CD4-positive, CD25-positive, alpha-beta regulatory T cell (primary cell): ENCODE results near the gene SCRN1. TPM values are rescaled to one million over a fixed set of nuclear protein-coding genes. Genes with fewer than 3 reads are reported as not detected.

ENCODE experiments used
- ATAC-seq, 2 donors: fragments of 150-1000 bp; cut with Tn5 transposase; one replicate each; pipeline ENCODE4 v1.10.0; 2021; ENCODE audit warnings: low read depth in 2 of 2, moderate number of reproducible peaks in 2 of 2, moderate library complexity in 1 of 2
- DNase-seq, 3 donors: peaks; one replicate each; pipeline versions ENCODE4 v3.0.0 to v3.0.0-alpha.2; 2012 to 2022; ENCODE audit warnings: mixed read lengths in 1 of 3
- H3K27ac ChIP-seq: one replicate; pipeline ENCODE4 v1.7.0; 2013; ENCODE audit warnings: mild to moderate bottlenecking, low read length; ENCODE audit not compliant: insufficient read depth, poor library complexity, severe bottlenecking
- H3K27me3 ChIP-seq: one replicate; pipeline ENCODE4 v1.7.0; 2013; ENCODE audit warnings: low read length; ENCODE audit not compliant: control insufficient read depth, insufficient read depth
- H3K36me3 ChIP-seq: one replicate; pipeline ENCODE4 v1.7.0; 2013; ENCODE audit warnings: mild to moderate bottlenecking, low read length, moderate library complexity; ENCODE audit not compliant: control insufficient read depth, insufficient read depth
- H3K4me1 ChIP-seq: 2 replicates; pipeline ENCODE4 v1.7.0; 2013; ENCODE audit warnings: mild to moderate bottlenecking, low read length; ENCODE audit not compliant: insufficient read depth, control insufficient read depth, poor library complexity, severe bottlenecking
- H3K4me3 ChIP-seq: one replicate; pipeline ENCODE4 v1.7.0; 2013; ENCODE audit warnings: low read depth, mild to moderate bottlenecking, low read length, moderate library complexity
- H3K9me3 ChIP-seq, 2 experiments: 1 replicate in 1 of 2; 2 replicates in 1 of 2; pipeline ENCODE4 v1.7.0; 2013; ENCODE audit warnings: low read length in 2 of 2, mild to moderate bottlenecking in 1 of 2, moderate library complexity in 1 of 2; ENCODE audit not compliant: control insufficient read depth in 2 of 2
- H3K27ac Mint-ChIP-seq, 3 donors: one replicate each; pipeline ENCODE4 v1.8.0; 2020 to 2022; ENCODE audit warnings: mild to moderate bottlenecking in 3 of 3, mixed read lengths in 3 of 3, moderate library complexity in 2 of 3
- H3K27me3 Mint-ChIP-seq: one replicate; pipeline ENCODE4 v1.8.0; 2022; ENCODE audit warnings: mild to moderate bottlenecking, mixed read lengths
- H3K36me3 Mint-ChIP-seq: one replicate; pipeline ENCODE4 v1.8.0; 2020; ENCODE audit warnings: mixed read lengths
- H3K4me1 Mint-ChIP-seq, 4 donors: one replicate each; pipeline ENCODE4 v1.8.0; 2020 to 2022; ENCODE audit warnings: mixed read lengths in 4 of 4, mild to moderate bottlenecking in 1 of 4
- H3K4me3 Mint-ChIP-seq, 4 donors: one replicate each; pipeline ENCODE4 v1.8.0; 2020 to 2022; ENCODE audit warnings: mild to moderate bottlenecking in 4 of 4, mixed read lengths in 4 of 4, moderate library complexity in 3 of 4
- H3K9me3 Mint-ChIP-seq, 7 donors: one replicate each; pipeline ENCODE4 v1.8.0; 2020 to 2022; ENCODE audit warnings: mixed read lengths in 7 of 7, mild to moderate bottlenecking in 3 of 7, moderate library complexity in 2 of 7
- polyA plus RNA-seq, 4 donors: library from polyadenylated mRNA; unstranded; fragments of 300-500 nt; fragmentation: Illumina TruSeq; gene quantifications; one replicate each; pipeline ENCODE4 v1.2.3, GENCODE V29; 2021
- total RNA-seq: library from RNA; stranded (reverse); gene quantifications from one replicate; pipeline ENCODE4 v1.2.3, GENCODE V29; 2022

Gene SCRN1
- total and polyA plus RNA-seq, 5 donors from 2014 or later, result 0.91 to 2.1 (median 1.9) TPM

DNA sequence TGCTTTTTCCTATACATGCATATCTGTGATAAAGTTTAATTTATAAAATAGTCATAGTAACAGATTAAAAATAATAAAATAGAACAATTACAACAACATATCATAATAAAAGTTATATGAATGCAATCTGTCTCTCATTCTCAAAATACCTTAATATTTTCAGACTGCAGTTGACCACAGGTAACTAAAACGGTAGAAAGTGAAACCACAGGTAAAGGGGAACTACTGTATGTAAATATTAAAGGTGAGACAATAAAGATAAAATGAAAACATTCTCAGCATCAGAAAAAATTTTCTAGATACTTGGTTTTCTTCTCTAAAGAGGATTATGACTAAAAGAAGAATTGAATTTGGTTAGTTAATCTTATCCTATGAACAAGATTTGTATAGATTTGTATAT is 30.9 kb upstream of the SCRN1 start:
- Mint-ChIP-seq H3K36me3 (peaks cover 10% of the 10 kb centered on the region), H3K9me3 (no peaks in the 10 kb centered on the region), H3K4me3 (no peak overlapping the region), H3K27me3 (no peaks in the 10 kb centered on the region), H3K4me1 (peaks cover 6 to 32% (median 28%) of the 10 kb centered on the region in 4 donors), H3K27ac (no peak overlapping the region)
- Histone ChIP-seq H3K27ac (no peak overlapping the region), H3K4me3 (no peak overlapping the region), H3K27me3 (no peaks in the 10 kb centered on the region), H3K4me1 (peaks cover 11% of the 10 kb centered on the region), H3K9me3 (no peaks in the 10 kb centered on the region), H3K36me3 (peaks cover 4% of the 10 kb centered on the region)
- ATAC-seq, result no peak
- DNase-seq, result no peak

DNA sequence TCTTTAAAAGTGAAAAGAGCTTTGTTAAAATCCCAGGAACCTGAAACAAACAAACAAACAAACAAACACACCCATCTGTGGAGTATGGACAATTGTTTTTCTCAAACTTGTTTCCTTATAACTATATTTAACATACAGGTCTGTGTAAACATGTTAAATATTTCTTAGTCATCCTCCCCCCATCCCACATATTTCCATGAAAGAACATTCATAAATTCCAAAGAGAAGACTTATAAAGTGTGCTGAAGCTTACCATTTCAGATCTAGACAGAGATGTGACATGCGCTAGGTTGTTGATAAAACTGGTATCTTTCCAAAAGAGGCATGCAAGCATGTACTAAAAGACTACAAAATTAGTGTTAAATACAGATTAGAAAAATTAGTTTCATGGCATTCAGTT is 30.4 kb upstream of the SCRN1 start:
- H3K27me3 ChIP-seq, result no peaks in the 10 kb centered on the region
- no peak overlapping the region for H3K27ac Mint-ChIP-seq
- H3K36me3 Mint-ChIP-seq, result peaks cover 10% of the 10 kb centered on the region
- peaks cover 0 to 26% (median 22%) of the 10 kb centered on the region in 4 donors for H3K4me1 Mint-ChIP-seq
- H3K4me3 ChIP-seq, result no peak overlapping the region
- no peak for DNase-seq
- no peaks in the 10 kb centered on the region for H3K27me3 Mint-ChIP-seq
- no peaks in the 10 kb centered on the region for H3K9me3 ChIP-seq
- H3K9me3 Mint-ChIP-seq, result no peaks in the 10 kb centered on the region
- H3K36me3 ChIP-seq, result peaks cover 4% of the 10 kb centered on the region
- no peak overlapping the region for H3K4me3 Mint-ChIP-seq
- H3K27ac ChIP-seq, result no peak overlapping the region
- H3K4me1 ChIP-seq, result peaks cover 6% of the 10 kb centered on the region
- no peak for ATAC-seq

DNA sequence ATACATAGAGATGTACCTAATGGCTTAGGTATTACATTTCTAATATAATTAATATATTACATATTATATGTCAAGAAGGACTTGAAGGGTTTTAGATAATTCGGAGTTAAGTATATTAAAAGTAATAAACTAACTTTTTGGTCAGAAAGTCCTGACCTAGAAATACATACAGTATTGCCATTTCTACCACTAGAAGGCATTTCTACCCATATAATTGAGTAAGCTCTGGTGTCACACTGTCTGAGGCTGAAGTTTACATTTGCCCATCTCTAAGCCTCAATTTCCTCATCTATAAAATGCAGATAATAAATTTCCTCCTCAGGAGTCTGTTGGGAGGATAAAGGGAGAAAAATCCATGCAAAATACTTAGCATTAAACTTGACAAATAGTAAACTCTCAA is 29.8 kb upstream of the SCRN1 start:
- H3K27me3 Mint-ChIP-seq, result no peaks in the 10 kb centered on the region
- H3K9me3 ChIP-seq, result no peaks in the 10 kb centered on the region

DNA sequence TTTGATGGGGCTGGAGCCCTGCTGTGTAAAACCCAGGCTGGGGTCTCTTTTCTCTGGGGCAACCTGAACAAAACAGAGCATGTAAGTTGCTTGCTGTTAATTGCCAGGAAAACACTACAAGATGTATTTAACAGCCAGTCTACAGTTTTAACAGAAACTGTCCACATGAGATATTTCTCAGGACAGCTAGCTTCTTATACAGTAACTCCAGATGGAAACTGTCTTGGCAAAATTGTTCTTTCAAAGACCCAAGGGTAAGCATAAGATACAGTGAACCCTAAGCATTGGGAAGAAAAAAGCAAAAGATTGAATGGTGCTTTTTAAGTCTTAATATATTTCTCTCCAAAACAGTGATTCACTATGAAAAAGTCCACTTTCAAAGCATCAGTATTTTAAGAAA is 28.9 kb upstream of the SCRN1 start:
- Mint-ChIP-seq H3K9me3 (no peaks in the 10 kb centered on the region), H3K4me1 (peaks cover 0 to 17% (median 12%) of the 10 kb centered on the region in 4 donors), H3K27ac (no peak overlapping the region), H3K36me3 (peaks cover 15% of the 10 kb centered on the region), H3K4me3 (no peak overlapping the region), H3K27me3 (no peaks in the 10 kb centered on the region)
- no peak overlapping the region for H3K4me3 ChIP-seq
- no peak overlapping the region for H3K27ac ChIP-seq
- H3K4me1 ChIP-seq, result no peaks in the 10 kb centered on the region
- no peaks in the 10 kb centered on the region for H3K27me3 ChIP-seq
- DNase-seq, result no peak
- no peaks in the 10 kb centered on the region for H3K9me3 ChIP-seq
- H3K36me3 ChIP-seq, result peaks cover 4% of the 10 kb centered on the region
- no peak for ATAC-seq

More for the DNA sequence above, 29.8 kb upstream of the SCRN1 start:
- peaks cover 0 to 22% (median 19%) of the 10 kb centered on the region in 4 donors for H3K4me1 Mint-ChIP-seq
- ATAC-seq, result no peak
- H3K36me3 ChIP-seq, result peaks cover 4% of the 10 kb centered on the region
- H3K27ac Mint-ChIP-seq, result peak overlapping the region in 1 of 3 donors; percentile 48
- no peak overlapping the region for H3K4me3 ChIP-seq
- DNase-seq, result no peak
- no peaks in the 10 kb centered on the region for H3K4me1 ChIP-seq
- no peaks in the 10 kb centered on the region for H3K9me3 Mint-ChIP-seq
- H3K27ac ChIP-seq, result no peak overlapping the region
- peaks cover 14% of the 10 kb centered on the region for H3K36me3 Mint-ChIP-seq
- no peak overlapping the region for H3K4me3 Mint-ChIP-seq
- H3K27me3 ChIP-seq, result no peaks in the 10 kb centered on the region

DNA sequence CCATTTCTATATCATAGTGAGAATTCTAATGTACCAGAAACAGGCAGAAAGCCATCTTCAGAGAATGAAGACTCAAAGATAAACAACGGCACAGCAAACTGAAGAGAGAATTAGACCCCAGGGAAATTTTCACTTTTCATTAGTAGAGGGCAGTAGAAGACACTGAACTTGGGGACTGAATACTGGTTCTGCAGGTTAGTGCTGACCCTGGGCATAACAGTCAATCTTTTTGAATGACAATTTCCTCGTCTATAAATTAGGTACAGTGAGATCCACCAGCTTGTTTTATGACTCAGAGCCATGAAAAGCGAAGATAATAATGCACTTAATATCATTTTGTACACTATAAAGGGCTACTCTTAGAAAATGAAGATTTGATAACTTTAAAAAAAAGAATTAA is 23.2 kb upstream of the SCRN1 start:
- H3K4me1 ChIP-seq, result no peaks in the 10 kb centered on the region
- no peak for ATAC-seq
- no peak for DNase-seq

DNA sequence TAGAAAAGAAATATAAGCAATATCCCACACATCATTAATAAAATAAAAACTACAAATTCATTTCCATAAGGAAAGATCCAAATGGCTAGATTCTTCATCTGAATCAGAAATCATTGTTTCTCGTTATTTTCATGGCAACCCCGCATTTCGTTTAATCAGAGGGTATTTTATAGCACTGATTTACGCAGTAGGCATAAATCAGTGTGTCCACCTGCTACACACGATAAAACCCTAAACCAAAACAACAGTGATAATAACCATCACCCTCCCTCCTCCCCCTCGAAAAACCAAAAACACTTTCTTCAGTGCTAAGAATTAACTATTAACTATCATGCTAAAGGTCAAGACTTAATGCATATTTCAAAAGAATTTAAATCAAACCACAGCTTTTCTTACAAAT is 20.4 kb upstream of the SCRN1 start:
- no peaks in the 10 kb centered on the region for H3K9me3 ChIP-seq
- peaks cover 2% of the 10 kb centered on the region for H3K27me3 ChIP-seq
- H3K36me3 ChIP-seq, result no peaks in the 10 kb centered on the region
- H3K9me3 Mint-ChIP-seq, result no peaks in the 10 kb centered on the region
- H3K4me1 ChIP-seq, result no peaks in the 10 kb centered on the region
- H3K36me3 Mint-ChIP-seq, result peaks cover 8% of the 10 kb centered on the region
- H3K4me3 Mint-ChIP-seq, result no peak overlapping the region
- H3K27me3 Mint-ChIP-seq, result peaks cover 10% of the 10 kb centered on the region
- H3K27ac ChIP-seq, result no peak overlapping the region
- no peak for ATAC-seq
- no peak for DNase-seq
- no peak overlapping the region for H3K27ac Mint-ChIP-seq
- no peak overlapping the region for H3K4me3 ChIP-seq
- no peaks in the 10 kb centered on the region for H3K4me1 Mint-ChIP-seq

More for the DNA sequence above, 23.2 kb upstream of the SCRN1 start:
- no peaks in the 10 kb centered on the region for H3K27me3 Mint-ChIP-seq
- no peaks in the 10 kb centered on the region for H3K4me1 Mint-ChIP-seq
- no peaks in the 10 kb centered on the region for H3K9me3 Mint-ChIP-seq
- peak overlapping the region in 1 of 3 donors; percentile 3 for H3K27ac Mint-ChIP-seq
- Histone ChIP-seq H3K27ac (no peak overlapping the region), H3K36me3 (no peaks in the 10 kb centered on the region), H3K4me3 (no peak overlapping the region), H3K9me3 (no peaks in the 10 kb centered on the region), H3K27me3 (no peaks in the 10 kb centered on the region)
- H3K4me3 Mint-ChIP-seq, result no peak overlapping the region
- peaks cover 8% of the 10 kb centered on the region for H3K36me3 Mint-ChIP-seq

DNA sequence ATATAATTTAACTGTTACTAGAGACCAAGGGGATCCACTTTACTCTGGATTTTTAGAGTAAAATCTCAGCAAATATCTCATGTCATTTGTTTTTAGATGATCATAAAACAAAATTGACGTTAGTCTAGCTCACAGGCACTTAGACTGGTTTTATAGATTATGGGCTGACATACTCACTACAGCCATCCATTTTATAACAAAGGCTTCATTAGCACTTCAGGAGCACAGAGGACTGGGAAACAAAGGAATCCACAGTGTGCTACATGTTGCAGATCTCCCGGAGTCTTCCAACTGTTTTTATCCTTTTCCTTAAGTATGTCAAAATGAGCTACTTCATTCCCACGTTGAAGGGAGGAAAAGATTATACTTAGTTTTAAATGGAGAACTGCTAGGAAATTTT is 15.9 kb upstream of the SCRN1 start:
- ATAC-seq (no peak), DNase-seq (no peak)
- Histone ChIP-seq H3K4me1 (no peaks in the 10 kb centered on the region), H3K27ac (no peak overlapping the region), H3K27me3 (peaks cover 11% of the 10 kb centered on the region), H3K36me3 (no peaks in the 10 kb centered on the region), H3K9me3 (no peaks in the 10 kb centered on the region), H3K4me3 (no peak overlapping the region)
- Mint-ChIP-seq H3K36me3 (no peaks in the 10 kb centered on the region), H3K4me1 (no peaks in the 10 kb centered on the region), H3K9me3 (peaks cover 0 to 2% (median 0%) of the 10 kb centered on the region in 7 donors), H3K27me3 (peaks cover 29% of the 10 kb centered on the region), H3K4me3 (no peak overlapping the region), H3K27ac (no peak overlapping the region)

DNA sequence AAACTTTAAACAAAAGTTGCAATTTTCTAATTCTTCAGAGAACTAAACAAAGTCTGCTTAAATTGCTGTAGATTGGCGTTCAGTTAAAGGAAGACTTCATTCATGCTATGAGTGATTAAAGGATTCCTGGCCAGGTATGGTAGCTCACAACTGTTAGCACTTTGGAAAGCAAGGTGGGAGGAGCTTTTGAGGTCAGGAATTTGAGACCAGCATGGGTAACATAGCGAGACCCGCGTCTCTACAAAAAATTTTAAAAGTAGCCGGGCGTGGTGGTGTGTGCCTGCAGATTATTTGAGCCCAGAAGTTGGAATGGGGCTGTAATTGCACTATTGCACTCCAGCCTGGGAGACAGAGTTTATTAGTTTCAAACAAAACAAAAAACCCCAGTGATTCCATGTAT is 13.5 kb upstream of the SCRN1 start:
- no peak for DNase-seq

More for the DNA sequence above, 13.5 kb upstream of the SCRN1 start:
- Mint-ChIP-seq H3K27me3 (peaks cover 47% of the 10 kb centered on the region), H3K4me3 (no peak overlapping the region), H3K4me1 (no peaks in the 10 kb centered on the region), H3K27ac (no peak overlapping the region), H3K36me3 (no peaks in the 10 kb centered on the region), H3K9me3 (peaks cover 0 to 4% (median 0%) of the 10 kb centered on the region in 7 donors)
- H3K9me3 ChIP-seq, result no peaks in the 10 kb centered on the region
- ATAC-seq, result no peak
- no peak overlapping the region for H3K27ac ChIP-seq
- H3K4me1 ChIP-seq, result no peaks in the 10 kb centered on the region
- no peak overlapping the region for H3K4me3 ChIP-seq
- peaks cover 14% of the 10 kb centered on the region for H3K27me3 ChIP-seq
- H3K36me3 ChIP-seq, result no peaks in the 10 kb centered on the region
